GM18508 (cell line): ENCODE results near the gene MINDY1.

ENCODE experiments used
- ATAC-seq: cut with Tn5 transposase; IDR thresholded peaks from one replicate; pipeline ENCODE4 v1.9.1; 2021; ENCODE audit warnings: moderate number of reproducible peaks; ENCODE audit not compliant: insufficient read depth, unreplicated experiment

The MINDY1 gene

GRCh38 chr1:150994248-150994647, 12.5 kb downstream of the MINDY1 start:
- no peak for ATAC-seq

- ATAC-seq, result no peak
These were observed 14.1 kb downstream of the MINDY1 start for GRCh38 chr1:150992626-150993025.

- ATAC-seq, result no peak
These were observed 18.8 kb downstream of the MINDY1 start for GRCh38 chr1:150987924-150988323.

GRCh38 chr1:150985179-150985825, 21.4 kb downstream of the MINDY1 start:
- no peak for ATAC-seq

- ATAC-seq, result no peak
These were observed 24.6 kb downstream of the MINDY1 start, which contains the start of gene ANXA9 for GRCh38 chr1:150981805-150982712. ANXA9 (plus strand) TSS chr1:150982292; CDS start chr1:150983106, 814 bp downstream.

- ATAC-seq, result no peak
These were observed 25.4 kb downstream of the MINDY1 start for GRCh38 chr1:150981177-150981804.

GRCh38 chr1:150979092-150980056, 27.3 kb downstream of the MINDY1 start:
- ATAC-seq, result no peak

GRCh38 chr1:150976879-150977694, 29.6 kb downstream of the MINDY1 start:
- no peak for ATAC-seq

GRCh38 chr1:150976401-150976821, 30.3 kb downstream of the MINDY1 start:
- ATAC-seq, result no peak

GRCh38 chr1:150974580-150975478, 31.9 kb downstream of the MINDY1 start, which contains the start of gene CERS2:
CERS2 (minus strand) TSS chr1:150974835; CDS start chr1:150969090, 5,745 bp downstream.
- no peak for ATAC-seq

- ATAC-seq, result no peak
These were observed 32.7 kb downstream of the MINDY1 start for GRCh38 chr1:150973836-150974579.

GRCh38 chr1:150973258-150973835, 33.4 kb downstream of the MINDY1 start:
- no peak for ATAC-seq

GRCh38 chr1:150972417-150972940, 34.2 kb downstream of the MINDY1 start:
- ATAC-seq, result no peak

GRCh38 chr1:150971583-150972416, 34.9 kb downstream of the MINDY1 start:
- no peak for ATAC-seq

- no peak for ATAC-seq
These were observed 35.7 kb downstream of the MINDY1 start for GRCh38 chr1:150970808-150971582.
